ENCODE data around the gene FOXC1. TPM values are rescaled to one million over a fixed set of nuclear protein-coding genes. Genes with fewer than 3 reads are reported as not detected.

The FOXC1 gene
- total RNA-seq, 1 experiment from 2014 or later: not detected

DNA sequence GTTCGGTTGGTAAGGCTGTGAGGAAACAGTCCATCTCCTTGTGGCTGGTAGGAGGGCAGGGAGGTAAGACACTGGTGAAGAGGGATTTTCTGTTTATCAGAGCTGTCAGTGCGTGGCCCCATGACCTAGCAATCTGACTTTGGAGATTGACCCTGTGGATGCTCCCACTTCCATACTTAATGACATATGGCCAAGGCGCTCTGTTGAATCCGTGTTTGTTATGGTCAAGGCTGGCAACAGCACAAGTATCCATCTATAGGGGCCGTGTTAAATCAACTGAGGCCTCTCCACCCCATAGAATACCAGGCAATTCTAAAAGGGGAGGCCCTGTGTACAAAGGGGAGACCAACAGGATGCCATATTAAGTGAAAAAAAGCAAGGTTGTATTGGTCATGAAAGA lies 25.6 kb upstream of the FOXC1 start:
- H3K23ac ChIP-seq (ENCODE audit: insufficient read length, low read depth, low read length): no peak overlapping the region
- no peak overlapping the region for H3K18ac ChIP-seq (ENCODE audit: insufficient read length, low read depth, low read length)
- no peak overlapping the region for H2AFZ ChIP-seq (ENCODE audit: low read length)
- H3K56ac ChIP-seq (ENCODE audit: insufficient read length, low read depth, low read length): no peak overlapping the region
- no peak for DNase-seq
- no CpG with 5 or more reads among the region's 5 CpGs for WGBS (ENCODE audit: extremely low coverage, insufficient read length, low lambda C conversion rate)
- H4K8ac ChIP-seq (replicated peaks; ENCODE audit: insufficient read length, low read depth, low read length): no peak overlapping the region
- no peak overlapping the region for H2BK12ac ChIP-seq (ENCODE audit: insufficient read length, low read depth, low read length)
- H3K9ac ChIP-seq (ENCODE audit: extremely low read depth, insufficient read length, low read length): no peak overlapping the region
- H2BK20ac ChIP-seq (ENCODE audit: low read depth, low read length, poor library complexity, severe bottlenecking): no peak overlapping the region
- H3K27ac ChIP-seq (ENCODE audit: insufficient read length, low read depth, low read length): no peak overlapping the region
- H3K9me3 ChIP-seq (ENCODE audit: control insufficient read depth, low read depth, low read length): no peaks in the 10 kb centered on the region
- no peaks in the 10 kb centered on the region for H3K27me3 ChIP-seq (ENCODE audit: insufficient read depth, low read length)
- no peaks in the 10 kb centered on the region for H4K20me1 ChIP-seq (ENCODE audit: control insufficient read depth, insufficient read depth, insufficient read length)
- H3K23me2 ChIP-seq (ENCODE audit: insufficient read length, low read depth, low read length, poor library complexity, severe bottlenecking): no peaks in the 10 kb centered on the region
- Mint-ChIP-seq H3K4me1 (no peaks in the 10 kb centered on the region), H3K4me3 (no peak overlapping the region), H3K27me3 (ENCODE audit: low read depth) (peaks cover 7% of the 10 kb centered on the region), H3K36me3 (ENCODE audit: insufficient read depth in 1 of 3, low read depth in 3 of 3) (no peaks in the 10 kb centered on the region), H3K27ac (no peak overlapping the region), H3K9me3 (no peaks in the 10 kb centered on the region)
- no peaks in the 10 kb centered on the region for H3K4me1 ChIP-seq (ENCODE audit: insufficient read depth, low read length)
- no peak overlapping the region for H2BK120ac ChIP-seq (ENCODE audit: low read depth, low read length, poor library complexity, severe bottlenecking)
- TF ChIP-seq, protein P1, sequence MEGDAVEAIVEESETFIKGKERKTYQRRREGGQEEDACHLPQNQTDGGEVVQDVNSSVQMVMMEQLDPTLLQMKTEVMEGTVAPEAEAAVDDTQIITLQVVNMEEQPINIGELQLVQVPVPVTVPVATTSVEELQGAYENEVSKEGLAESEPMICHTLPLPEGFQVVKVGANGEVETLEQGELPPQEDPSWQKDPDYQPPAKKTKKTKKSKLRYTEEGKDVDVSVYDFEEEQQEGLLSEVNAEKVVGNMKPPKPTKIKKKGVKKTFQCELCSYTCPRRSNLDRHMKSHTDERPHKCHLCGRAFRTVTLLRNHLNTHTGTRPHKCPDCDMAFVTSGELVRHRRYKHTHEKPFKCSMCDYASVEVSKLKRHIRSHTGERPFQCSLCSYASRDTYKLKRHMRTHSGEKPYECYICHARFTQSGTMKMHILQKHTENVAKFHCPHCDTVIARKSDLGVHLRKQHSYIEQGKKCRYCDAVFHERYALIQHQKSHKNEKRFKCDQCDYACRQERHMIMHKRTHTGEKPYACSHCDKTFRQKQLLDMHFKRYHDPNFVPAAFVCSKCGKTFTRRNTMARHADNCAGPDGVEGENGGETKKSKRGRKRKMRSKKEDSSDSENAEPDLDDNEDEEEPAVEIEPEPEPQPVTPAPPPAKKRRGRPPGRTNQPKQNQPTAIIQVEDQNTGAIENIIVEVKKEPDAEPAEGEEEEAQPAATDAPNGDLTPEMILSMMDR (conservative IDR thresholded peaks at IDR 0.05): no peak
- no peak overlapping the region for H3T11ph ChIP-seq (ENCODE audit: low read length)
- no peak overlapping the region; the same call in 1 of the 2 replicates for H2BK15ac ChIP-seq (ENCODE audit: low read depth, low read length)
- H4K91ac ChIP-seq (ENCODE audit: insufficient read length, low read depth, low read length): no peak overlapping the region
- H2AK5ac ChIP-seq (ENCODE audit: insufficient read length, low read length): no peak overlapping the region
- no peak overlapping the region for H3K4me2 ChIP-seq (ENCODE audit: insufficient read depth, insufficient read length, low read length)
- no peak overlapping the region for H2BK5ac ChIP-seq (ENCODE audit: insufficient read length, low read length)
- no peak overlapping the region for H3K14ac ChIP-seq (ENCODE audit: insufficient read depth, low read length)
- H3K79me2 ChIP-seq (ENCODE audit: insufficient read depth, low read length): no peaks in the 10 kb centered on the region
- H3K4ac ChIP-seq (ENCODE audit: low read depth, low read length): no peak overlapping the region
- no peaks in the 10 kb centered on the region for H3K79me1 ChIP-seq (ENCODE audit: insufficient read depth, low read depth, low read length, poor library complexity, severe bottlenecking)
- H4K5ac ChIP-seq (ENCODE audit: insufficient read length, low read depth, low read length): no peak overlapping the region

Data from H9 (cell line).